SKM-1 (cell line): ENCODE measurements around the gene SUGCT.

ENCODE experiments used
- DNase-seq: peaks from one replicate; lab custom pipeline; 2025; ENCODE audit not compliant: unreplicated experiment; lab: John Stamatoyannopoulos, UW

The SUGCT gene

DNA sequence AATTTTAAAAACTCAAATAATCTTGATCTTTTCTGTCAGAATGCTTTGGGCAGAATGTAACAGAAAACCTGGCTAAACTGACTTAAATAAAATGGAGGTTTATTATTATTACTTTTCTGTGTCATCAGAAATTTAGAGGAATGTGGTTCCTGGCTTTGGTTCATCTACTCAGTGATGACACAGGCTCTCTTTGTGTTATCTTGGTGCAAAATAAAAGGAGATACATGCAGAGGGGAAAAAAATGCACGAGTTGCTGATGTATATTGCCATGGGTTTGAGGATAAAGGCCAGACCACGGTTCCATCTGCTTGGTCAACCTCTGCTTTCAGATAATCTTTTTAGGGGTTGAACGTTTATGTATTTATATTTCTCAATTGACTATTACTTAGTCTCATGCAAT lies 181.4 kb downstream of the SUGCT start:
- no peak for DNase-seq

DNA sequence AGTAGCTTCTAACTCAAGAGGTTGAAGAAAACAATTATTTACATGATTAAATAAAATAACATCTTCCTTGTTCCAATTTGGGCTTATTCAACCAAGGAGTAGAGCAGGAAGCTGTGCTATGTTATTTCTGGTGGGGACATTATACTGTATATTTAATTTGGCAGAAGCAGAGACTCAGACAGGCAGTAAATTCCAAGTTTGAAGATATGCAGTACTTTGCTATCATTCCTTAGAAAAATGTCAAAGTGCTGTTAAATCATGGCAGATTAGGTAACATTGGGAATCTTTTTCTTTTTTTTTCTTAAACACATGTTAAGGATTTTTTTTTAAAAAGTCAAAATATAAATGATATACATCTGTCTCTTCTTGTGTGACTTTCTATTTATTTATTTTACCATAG lies 190.1 kb downstream of the SUGCT start:
- DNase-seq: no peak

DNA sequence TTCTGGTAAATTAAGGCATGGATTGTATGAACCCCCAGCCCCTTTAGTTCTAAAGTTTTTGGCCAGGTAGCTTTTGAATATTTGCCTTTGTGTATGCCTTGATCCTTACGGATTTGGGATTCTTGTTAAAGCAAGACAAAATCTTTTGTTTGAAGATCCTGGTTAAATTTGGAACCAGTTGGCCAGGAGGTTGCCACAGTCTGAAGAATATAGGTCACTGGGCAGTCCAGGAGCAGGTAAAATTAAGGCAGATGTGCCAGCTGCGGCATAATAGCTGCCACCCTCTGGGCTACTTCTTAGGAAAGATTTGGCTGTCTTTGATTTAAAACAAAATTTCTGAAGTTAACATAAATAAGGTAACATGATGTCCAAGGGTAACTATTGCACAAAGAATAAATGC lies 192.3 kb downstream of the SUGCT start:
- no peak for DNase-seq

DNA sequence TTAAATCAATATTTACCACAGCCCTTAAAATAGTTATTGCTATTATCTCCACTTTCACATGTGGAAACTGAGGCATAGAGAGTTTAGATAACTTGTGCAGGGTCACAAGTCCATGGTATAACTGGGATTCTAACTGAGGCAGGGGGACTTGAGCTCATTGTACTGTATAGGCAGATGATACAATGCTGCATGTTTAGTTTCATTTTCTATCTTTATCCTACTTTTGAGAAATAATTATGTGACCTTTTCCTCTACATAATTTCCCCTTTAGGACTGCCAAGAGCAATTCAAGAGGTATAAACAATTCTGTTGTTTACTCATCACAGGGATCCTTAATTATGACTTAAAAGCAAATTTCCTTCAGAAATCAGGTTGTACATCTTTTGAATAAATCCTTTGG lies 193.1 kb downstream of the SUGCT start:
- DNase-seq: no peak

DNA sequence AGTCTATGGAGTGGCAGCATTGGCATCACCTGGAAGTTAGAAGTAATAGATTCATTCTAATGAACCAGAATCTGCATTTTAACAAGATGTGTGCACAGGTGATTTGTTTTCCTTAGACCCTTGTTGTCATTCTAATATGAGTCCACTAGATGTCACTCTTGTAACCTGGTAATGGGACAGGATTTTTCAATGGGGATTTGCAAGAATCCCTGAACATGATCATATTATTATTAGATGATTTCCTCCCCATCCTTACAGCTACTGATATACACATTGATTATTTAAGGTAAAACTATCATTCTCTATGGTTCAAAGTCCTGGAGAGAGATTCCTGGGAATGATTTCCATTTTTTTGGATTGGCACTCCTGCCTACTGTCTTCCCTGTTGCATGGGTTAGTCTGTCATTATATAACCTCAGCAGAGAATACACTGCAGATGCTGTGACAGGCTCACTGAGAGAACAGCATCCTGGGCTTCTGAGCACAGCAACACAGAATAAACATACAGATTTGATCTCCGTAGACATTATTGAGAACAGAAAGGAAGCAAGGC lies 194.9 kb downstream of the SUGCT start:
- peak; percentile 27 for DNase-seq

DNA sequence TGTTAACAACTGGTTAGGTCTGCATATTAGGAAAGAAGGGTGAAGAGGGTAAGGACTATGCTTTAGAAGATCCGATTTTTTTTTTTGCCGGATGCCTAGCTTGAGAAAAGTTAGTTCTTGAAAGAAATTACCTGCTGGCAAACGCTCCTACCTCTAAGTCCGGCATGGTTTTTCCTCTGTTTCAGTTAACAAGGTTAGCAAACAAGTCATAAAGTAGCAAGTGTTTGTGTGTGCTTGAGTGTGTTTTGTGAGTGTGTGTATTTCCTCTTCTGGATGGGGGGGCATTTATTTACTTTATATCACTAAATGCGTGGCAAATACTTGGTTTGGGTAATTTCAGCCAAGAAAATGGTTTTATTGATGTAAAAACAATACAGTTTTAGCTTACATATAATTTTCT lies 195.6 kb downstream of the SUGCT start:
- no peak for DNase-seq

DNA sequence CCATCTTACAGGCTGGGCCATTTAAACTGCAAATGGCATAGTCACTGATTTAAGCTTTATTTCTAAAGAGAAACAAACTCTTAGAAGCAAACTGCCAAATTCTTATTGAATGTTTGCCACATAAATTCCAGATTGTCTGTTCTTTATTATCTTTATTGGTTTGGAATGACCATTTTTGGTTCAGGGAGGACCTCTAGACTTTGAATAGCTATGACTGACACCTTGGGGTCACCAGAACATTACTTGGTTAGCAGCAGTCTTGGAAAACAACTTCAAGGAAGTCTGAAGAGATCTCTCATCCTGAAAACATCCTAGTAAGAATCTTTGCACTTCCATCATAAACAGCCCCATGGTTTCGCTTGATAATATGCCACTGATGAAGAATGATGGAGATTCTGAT lies 197.1 kb downstream of the SUGCT start:
- no peak for DNase-seq

DNA sequence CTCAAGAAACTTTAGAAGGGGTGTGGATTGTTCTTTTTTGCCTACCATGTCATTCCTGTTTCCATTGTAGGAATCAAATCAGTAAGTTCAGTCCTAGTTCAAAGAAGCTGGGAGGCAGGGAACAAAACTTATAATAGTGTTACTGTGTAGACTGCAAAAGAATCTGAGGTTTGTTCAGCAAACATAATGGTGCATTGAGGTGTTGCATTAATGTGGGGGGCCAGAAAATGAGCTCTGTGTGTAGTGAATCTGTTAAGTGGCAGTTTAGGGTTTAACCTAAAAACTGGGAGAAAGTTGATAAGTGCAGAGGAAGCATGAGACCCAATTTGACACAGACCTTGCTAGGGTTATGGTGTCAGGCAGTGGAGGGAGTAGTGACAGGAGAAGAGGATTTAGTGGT lies 197.7 kb downstream of the SUGCT start:
- no peak for DNase-seq

- DNase-seq: no peak
These were observed 207.0 kb downstream of the SUGCT start for GRCh38 chr7:40341836-40342235.

DNA sequence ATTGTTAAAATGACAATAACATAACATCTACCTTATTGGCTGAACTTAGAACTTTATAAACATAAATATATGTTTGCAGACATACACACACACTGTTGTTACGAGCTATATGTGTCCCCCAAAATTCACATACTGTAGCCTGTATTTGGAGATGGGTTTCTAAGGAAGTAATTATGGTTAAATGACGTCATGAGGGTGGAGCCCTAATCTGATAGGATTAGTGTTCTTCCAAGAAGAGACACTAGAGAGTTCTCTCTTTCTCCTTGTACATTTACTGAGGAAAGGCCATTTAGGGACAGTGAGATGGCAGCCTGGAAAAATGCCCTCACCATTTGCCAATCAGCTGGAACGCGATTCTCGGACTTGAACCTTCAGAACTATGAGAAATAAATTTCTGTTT lies 211.7 kb downstream of the SUGCT start:
- no peak for DNase-seq

- no peak for DNase-seq
These were observed 213.4 kb downstream of the SUGCT start for GRCh38 chr7:40348126-40348728.

DNA sequence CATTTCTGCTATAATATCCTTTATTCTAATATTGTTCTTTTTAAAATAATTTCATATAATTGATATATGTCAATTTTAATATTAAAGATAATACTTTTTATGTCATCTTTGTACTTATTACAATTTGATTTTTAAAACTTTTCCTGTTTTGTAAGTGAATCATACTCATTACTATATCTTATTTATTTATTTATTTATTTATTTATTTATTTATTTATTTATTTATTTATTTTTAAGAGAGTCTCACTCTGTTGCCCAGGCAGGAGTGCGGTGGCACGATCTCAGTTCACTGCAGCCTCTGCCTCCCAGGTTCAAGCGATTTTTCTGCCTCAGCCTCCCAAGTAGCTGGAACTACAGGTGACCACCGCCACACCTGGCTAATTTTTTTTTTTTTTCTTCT lies 215.3 kb downstream of the SUGCT start:
- no peak for DNase-seq

- DNase-seq: no peak
These were observed 219.9 kb downstream of the SUGCT start for GRCh38 chr7:40354711-40355110.

GRCh38 chr7:40356312-40356711 lies 221.5 kb downstream of the SUGCT start:
- DNase-seq: no peak

DNA sequence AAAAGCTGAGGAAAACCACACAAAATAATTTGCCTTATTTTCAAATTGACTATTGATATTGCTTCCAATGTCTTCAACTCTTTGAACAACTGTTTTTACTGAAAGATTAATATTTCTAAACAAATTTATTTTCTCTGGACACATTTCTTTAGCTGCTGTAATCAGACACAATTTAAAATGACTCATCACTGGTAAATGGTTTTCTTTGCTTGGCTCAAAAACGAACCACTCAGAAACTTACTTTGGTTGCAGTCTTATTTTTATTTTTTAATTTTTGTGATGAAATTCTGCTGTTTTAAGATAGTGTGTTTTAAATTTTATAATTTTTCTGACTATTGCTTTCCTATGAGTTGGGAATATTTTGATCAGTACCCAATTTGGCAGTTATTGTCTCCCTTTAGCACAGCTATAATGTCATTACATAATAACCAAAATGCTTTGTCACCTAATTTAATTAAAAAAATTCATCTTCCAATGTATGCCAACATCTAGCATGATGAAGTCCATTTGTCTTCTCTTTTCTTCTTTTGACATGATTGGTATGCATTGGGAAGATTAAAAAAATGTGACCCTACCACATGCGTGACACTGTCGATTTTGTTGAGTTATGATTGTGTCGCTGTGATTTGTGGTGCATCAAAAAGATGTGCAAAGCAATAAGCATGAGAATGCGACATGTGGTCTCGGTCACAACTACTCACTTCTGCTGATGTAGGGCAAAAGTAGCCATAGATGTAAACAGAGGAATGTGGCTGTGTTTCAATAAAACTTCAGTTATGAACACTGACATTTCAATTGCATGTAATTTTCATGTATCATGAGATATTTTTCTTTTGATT lies 222.3 kb downstream of the SUGCT start:
- no peak for DNase-seq

DNA sequence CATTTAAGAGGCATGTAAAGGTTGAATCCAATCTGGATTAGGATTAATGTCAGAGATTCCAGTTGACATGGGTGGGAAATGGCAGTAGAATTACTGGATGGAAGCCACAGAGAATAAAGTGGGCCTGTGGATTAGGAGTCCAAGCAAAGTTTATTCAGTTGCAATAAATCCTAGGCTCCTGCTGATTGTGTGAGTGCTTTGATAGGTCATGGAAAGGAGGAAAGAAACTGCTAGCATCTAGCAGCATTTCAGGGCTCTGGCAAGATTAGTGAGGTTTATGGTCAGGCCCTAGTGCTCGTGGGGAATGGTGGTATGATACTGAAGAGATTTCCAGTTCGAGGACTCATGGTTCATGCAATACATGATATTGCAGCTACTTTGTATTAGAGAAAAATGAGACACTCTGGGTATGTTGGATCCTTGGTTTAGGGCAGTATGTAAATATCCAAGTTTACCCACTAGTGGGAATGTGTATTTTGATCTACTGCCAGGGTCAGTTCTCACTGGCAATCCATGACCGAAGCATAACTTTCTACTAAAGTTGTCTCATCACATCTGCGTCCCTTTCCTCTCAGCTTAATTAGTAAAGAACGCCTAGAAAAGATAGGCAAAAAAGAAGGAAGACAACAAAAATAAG lies 235.0 kb downstream of the SUGCT start:
- DNase-seq: no peak

DNA sequence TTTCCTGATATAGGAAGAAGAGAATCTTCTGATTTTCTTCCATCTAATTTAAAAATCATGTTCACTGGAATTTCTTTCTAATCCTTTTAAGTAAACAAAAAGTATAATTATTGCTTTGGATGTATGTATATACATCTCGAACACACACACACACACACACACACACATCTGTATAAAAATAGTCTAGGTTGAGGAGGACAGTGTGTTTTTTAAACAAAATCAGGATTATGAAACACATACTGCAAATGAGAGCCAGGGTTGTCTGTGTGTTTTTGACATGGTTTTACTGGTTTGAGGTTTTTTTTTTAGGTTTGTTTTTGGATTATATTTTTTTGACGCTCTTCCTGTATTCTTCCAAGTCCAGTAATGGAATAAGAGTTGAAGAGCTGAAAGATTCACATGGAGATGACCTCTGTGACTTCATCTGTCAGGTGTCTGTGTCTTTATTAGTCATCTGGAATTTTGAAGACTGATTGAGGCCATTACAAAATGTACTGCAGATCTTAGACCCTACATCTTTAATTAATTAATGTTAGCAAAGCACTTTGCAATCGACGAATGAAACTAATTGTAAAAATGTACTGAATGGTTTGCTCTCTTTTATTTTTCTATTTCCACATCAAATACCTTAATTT lies 237.1 kb downstream of the SUGCT start:
- no peak for DNase-seq

- DNase-seq: no peak
These were observed 239.8 kb downstream of the SUGCT start for GRCh38 chr7:40374575-40374974.

DNA sequence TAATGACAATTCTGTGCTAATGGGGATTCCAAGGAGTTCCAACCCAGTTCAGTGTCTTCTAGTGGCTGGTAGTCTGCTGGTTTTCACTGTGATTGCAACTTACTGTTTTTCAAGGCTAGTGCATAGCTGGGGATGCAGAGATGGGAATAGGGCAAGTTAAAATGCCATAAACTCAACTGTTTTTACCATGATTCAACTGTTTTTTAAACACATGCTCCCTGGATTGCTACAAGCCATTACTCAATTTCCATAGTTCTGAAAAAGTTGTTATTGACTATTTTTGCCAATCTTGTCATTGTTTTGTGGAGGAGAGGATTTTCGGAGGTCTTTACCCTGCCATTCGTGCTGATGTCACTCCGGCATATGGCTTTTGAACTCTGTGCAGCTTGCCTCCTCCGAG lies 245.3 kb downstream of the SUGCT start:
- DNase-seq: no peak

DNA sequence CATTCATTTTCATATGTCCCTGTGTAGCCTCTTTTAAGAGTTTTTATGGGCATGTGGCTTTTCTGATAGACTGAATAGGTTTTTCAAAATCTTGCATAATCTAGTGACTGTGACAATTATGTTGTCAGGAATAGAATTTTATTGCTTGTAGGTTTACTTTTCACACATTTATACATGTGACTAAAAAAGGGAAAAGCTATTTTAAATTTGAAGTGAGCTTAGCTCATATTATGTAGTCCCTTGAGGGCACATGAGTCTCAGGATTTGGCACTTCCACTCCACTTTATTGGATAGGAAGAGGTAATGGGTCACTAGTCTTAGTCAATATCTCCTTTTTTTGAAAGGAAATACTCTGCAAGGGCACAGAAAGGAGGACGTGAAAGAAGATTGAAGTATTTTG lies 247.3 kb downstream of the SUGCT start:
- no peak for DNase-seq

DNA sequence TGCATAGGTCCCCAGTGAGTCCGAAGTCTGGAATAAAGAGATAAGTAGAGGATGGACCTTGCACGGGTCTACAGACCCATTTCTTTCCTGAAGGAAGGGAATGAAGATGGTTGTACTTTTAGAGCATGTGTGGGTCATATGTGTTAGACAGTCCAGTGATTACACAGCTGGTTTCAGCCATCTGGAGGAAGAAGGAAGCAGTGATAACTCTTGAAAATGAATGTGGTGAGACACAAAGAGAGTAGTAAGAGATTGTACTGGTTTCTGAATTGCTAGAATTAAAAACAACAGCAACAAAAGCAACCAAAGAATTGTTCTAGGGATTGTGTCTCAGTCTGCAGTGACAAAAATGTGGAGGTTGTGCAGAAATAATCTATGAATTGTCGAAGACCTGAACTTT lies 258.9 kb downstream of the SUGCT start:
- DNase-seq: no peak

DNA sequence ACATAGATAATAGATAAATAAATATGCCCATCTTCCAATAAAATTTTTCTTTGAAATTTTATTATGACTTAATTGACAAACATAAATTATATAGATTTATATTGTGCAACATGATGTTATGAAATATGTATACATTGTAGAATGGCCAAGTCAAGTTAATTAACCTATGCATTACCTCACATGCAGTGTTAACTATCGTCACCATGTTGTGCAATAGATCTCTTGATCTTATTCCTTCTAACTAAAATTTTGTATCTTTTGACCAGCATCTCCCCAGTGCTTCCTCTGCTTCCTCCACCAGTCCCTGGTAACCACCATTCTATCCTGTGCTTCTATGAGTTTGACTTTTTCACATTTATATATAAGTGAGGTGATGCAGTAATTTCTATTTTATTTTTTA lies 259.6 kb downstream of the SUGCT start:
- DNase-seq: no peak
